ENCODE data around the gene TMEM156. TPM values are rescaled to one million over a fixed set of nuclear protein-coding genes. Genes with fewer than 3 reads are reported as not detected.

The TMEM156 gene
- total and polyA plus RNA-seq, 2 experiments from 2014 or later = not detected

- TF ChIP-seq, protein P1, sequence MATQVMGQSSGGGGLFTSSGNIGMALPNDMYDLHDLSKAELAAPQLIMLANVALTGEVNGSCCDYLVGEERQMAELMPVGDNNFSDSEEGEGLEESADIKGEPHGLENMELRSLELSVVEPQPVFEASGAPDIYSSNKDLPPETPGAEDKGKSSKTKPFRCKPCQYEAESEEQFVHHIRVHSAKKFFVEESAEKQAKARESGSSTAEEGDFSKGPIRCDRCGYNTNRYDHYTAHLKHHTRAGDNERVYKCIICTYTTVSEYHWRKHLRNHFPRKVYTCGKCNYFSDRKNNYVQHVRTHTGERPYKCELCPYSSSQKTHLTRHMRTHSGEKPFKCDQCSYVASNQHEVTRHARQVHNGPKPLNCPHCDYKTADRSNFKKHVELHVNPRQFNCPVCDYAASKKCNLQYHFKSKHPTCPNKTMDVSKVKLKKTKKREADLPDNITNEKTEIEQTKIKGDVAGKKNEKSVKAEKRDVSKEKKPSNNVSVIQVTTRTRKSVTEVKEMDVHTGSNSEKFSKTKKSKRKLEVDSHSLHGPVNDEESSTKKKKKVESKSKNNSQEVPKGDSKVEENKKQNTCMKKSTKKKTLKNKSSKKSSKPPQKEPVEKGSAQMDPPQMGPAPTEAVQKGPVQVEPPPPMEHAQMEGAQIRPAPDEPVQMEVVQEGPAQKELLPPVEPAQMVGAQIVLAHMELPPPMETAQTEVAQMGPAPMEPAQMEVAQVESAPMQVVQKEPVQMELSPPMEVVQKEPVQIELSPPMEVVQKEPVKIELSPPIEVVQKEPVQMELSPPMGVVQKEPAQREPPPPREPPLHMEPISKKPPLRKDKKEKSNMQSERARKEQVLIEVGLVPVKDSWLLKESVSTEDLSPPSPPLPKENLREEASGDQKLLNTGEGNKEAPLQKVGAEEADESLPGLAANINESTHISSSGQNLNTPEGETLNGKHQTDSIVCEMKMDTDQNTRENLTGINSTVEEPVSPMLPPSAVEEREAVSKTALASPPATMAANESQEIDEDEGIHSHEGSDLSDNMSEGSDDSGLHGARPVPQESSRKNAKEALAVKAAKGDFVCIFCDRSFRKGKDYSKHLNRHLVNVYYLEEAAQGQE (IDR thresholded peaks at IDR 0.05; ENCODE audit: unreplicated experiment) = no peak
- TF ChIP-seq ETS1 (IDR thresholded peaks at IDR 0.05) (no peak), ZNF114 (CRISPR knock-in tag; IDR thresholded peaks at IDR 0.05) (no peak), NANOG (IDR thresholded peaks at IDR 0.05; ENCODE audit: borderline replicate concordance) (no peak), JUNB (IDR thresholded peaks at IDR 0.05; ENCODE audit: unreplicated experiment) (no peak)
- no peaks in the 10 kb centered on the region for H3F3A ChIP-seq (replicated peaks; ENCODE audit: low read depth)
- Mint-ChIP-seq H3K4me1 (0 out of 3 replicates have a peak, but pooled peaks cover 2% of the 10 kb centered on the region), H3K9me3 (no peaks in the 10 kb centered on the region), H3K27ac (no peak overlapping the region), H3K36me3 (ENCODE audit: low read depth) (no peaks in the 10 kb centered on the region), H3K4me3 (no peak overlapping the region), H3K27me3 (ENCODE audit: insufficient read depth, low read depth, poor library complexity) (no peaks in the 10 kb centered on the region)
- ATAC-seq (no peak), DNase-seq (ENCODE audit: low spot score) (no peak)
- no peaks in the 10 kb centered on the region for H3K4me1 ChIP-seq (ENCODE audit: insufficient read depth)
- no peaks in the 10 kb centered on the region for H3K79me2 ChIP-seq (replicated peaks; ENCODE audit: insufficient read depth)
- H3K27ac ChIP-seq (ENCODE audit: low read depth) = no peak overlapping the region
- H3K27me3 ChIP-seq (ENCODE audit: insufficient read depth) = no peaks in the 10 kb centered on the region
- H2AFZ ChIP-seq = no peak overlapping the region
- H3K36me3 ChIP-seq (ENCODE audit: insufficient read depth) = no peaks in the 10 kb centered on the region
- H3K9me2 ChIP-seq (ENCODE audit: insufficient read depth) = no peaks in the 10 kb centered on the region
- no peak overlapping the region for H3K4me3 ChIP-seq
- no peak overlapping the region for H3K4me2 ChIP-seq
- peaks cover 4% of the 10 kb centered on the region; the same call in 1 of the 2 replicates for H4K20me1 ChIP-seq (replicated peaks; ENCODE audit: insufficient read depth)
Observed at GRCh38 chr4:38944440-38944839, 87.8 kb downstream of the TMEM156 start.

DNA sequence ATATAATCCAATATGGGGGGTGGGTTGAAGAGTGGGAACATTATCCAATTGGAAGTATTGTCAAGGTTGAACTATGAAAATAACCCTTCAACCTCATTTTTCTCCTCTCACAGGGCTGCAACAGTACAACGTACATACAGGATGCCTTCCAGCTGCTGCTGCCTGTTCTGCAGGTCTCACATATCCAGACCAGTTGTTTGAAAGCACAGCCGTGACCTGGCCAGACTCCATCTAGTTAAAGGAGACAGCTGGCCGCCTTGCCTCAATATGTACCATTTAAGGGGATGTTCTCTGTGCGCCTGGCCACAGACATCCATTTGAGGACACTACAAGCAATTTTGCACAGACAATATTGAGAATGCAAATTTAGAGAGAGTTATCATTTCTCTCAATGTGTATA lies 88.9 kb downstream of the TMEM156 start:
- no peaks in the 10 kb centered on the region for H3K27me3 ChIP-seq (ENCODE audit: insufficient read depth)
- no peaks in the 10 kb centered on the region for H3K9me2 ChIP-seq (ENCODE audit: insufficient read depth)
- no peaks in the 10 kb centered on the region for H3K36me3 ChIP-seq (ENCODE audit: insufficient read depth)
- H2AFZ ChIP-seq = no peak overlapping the region
- Mint-ChIP-seq H3K27ac (no peak overlapping the region), H3K9me3 (no peaks in the 10 kb centered on the region), H3K27me3 (ENCODE audit: insufficient read depth, low read depth, poor library complexity) (no peaks in the 10 kb centered on the region), H3K4me1 (0 out of 3 replicates have a peak, but pooled peaks cover 2% of the 10 kb centered on the region), H3K4me3 (no peak overlapping the region), H3K36me3 (ENCODE audit: low read depth) (no peaks in the 10 kb centered on the region)
- H3K27ac ChIP-seq (ENCODE audit: low read depth) = no peak overlapping the region
- H3K4me2 ChIP-seq = no peak overlapping the region
- no peaks in the 10 kb centered on the region for H3F3A ChIP-seq (replicated peaks; ENCODE audit: low read depth)
- no peaks in the 10 kb centered on the region for H3K4me1 ChIP-seq (ENCODE audit: insufficient read depth)
- no peaks in the 10 kb centered on the region for H3K79me2 ChIP-seq (replicated peaks; ENCODE audit: insufficient read depth)
- DNase-seq (ENCODE audit: low spot score) (no peak), ATAC-seq (no peak)
- H4K20me1 ChIP-seq (replicated peaks; ENCODE audit: insufficient read depth) = peaks cover 4% of the 10 kb centered on the region; the same call in 1 of the 2 replicates
- no peak overlapping the region for H3K4me3 ChIP-seq
- no peak for TF ChIP-seq ZNF114 (CRISPR knock-in tag; IDR thresholded peaks at IDR 0.05)
- no peak for TF ChIP-seq ZNF331 (CRISPR knock-in tag; IDR thresholded peaks at IDR 0.05; ENCODE audit: low read depth)
- TF ChIP-seq, protein P2, sequence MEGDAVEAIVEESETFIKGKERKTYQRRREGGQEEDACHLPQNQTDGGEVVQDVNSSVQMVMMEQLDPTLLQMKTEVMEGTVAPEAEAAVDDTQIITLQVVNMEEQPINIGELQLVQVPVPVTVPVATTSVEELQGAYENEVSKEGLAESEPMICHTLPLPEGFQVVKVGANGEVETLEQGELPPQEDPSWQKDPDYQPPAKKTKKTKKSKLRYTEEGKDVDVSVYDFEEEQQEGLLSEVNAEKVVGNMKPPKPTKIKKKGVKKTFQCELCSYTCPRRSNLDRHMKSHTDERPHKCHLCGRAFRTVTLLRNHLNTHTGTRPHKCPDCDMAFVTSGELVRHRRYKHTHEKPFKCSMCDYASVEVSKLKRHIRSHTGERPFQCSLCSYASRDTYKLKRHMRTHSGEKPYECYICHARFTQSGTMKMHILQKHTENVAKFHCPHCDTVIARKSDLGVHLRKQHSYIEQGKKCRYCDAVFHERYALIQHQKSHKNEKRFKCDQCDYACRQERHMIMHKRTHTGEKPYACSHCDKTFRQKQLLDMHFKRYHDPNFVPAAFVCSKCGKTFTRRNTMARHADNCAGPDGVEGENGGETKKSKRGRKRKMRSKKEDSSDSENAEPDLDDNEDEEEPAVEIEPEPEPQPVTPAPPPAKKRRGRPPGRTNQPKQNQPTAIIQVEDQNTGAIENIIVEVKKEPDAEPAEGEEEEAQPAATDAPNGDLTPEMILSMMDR (conservative IDR thresholded peaks at IDR 0.05; ENCODE audit: low read depth in 2 of 2) = no peak
- no peak for TF ChIP-seq NANOG (IDR thresholded peaks at IDR 0.05; ENCODE audit: borderline replicate concordance)
- no peak for TF ChIP-seq EZH2phosphoT487 (IDR thresholded peaks at IDR 0.05; ENCODE audit: unreplicated experiment)
- TF ChIP-seq CREB1 (CRISPR knock-in tag; IDR thresholded peaks at IDR 0.05; ENCODE audit: low read depth) = no peak
- TF ChIP-seq JUNB (IDR thresholded peaks at IDR 0.05; ENCODE audit: unreplicated experiment) = no peak
- TF ChIP-seq, protein P1 (IDR thresholded peaks at IDR 0.05; ENCODE audit: unreplicated experiment) = no peak
